Right atrium auricular region (tissue), 2 donors: Measurements from ENCODE around the gene HAX1. TPM values are rescaled to one million over a fixed set of nuclear protein-coding genes. Genes with fewer than 3 reads are reported as not detected.
"Not testable (repeated sequence)": the region's sequence is repeated elsewhere in the genome, so short reads cannot be mapped to it uniquely, and the experiment has no call there.

Experiments
- DNase-seq: peaks from one replicate; pipeline ENCODE4 v3.0.0-alpha.2; 2019; ENCODE audit warnings: low spot score
- H3K27ac ChIP-seq, 2 donors: fragments of 200-600 bp; sonication (generic); 1 replicate in 1 of 2; 2 replicates in 1 of 2; pipeline ENCODE4 v1.5.1; 2016 to 2019
- H3K27me3 ChIP-seq, 2 donors: fragments of 200-600 bp; sonication (generic); one replicate each; pipeline versions ENCODE4 v1.5.1 to v1.6.0; 2017 to 2019
- H3K36me3 ChIP-seq: fragments of 200-600 bp; sonication (generic); one replicate; pipeline ENCODE4 v1.5.1; 2016
- H3K4me1 ChIP-seq, 2 donors: fragments of 200-600 bp; sonication (generic); one replicate each; pipeline versions ENCODE4 v1.5.1 to v1.6.0; 2017 to 2019
- H3K4me3 ChIP-seq, 2 donors: fragments of 200-600 bp; sonication (generic); 1 replicate in 1 of 2; 2 replicates in 1 of 2; pipeline ENCODE4 v1.5.1; 2017 to 2019; ENCODE audit warnings: mild to moderate bottlenecking in 1 of 2, moderate library complexity in 1 of 2
- H3K9me3 ChIP-seq, 2 donors: fragments of 200-600 bp; sonication (generic); one replicate each; pipeline ENCODE4 v1.5.1; 2019
- total RNA-seq, 2 donors: library from RNA; depleted of rRNA; stranded (reverse); fragments of >200 nt; gene quantifications; one replicate each; pipeline ENCODE4 v1.1.0, GENCODE V29; 2016
- TF ChIP-seq, protein P1 (sequence below), 2 donors: fragments of 200-600 bp; sonication (generic); IDR thresholded peaks; one replicate each; pipeline ENCODE4 v1.5.1; 2019; ENCODE audit warnings: antibody characterized with exemption in 2 of 2

HAX1 gene
- total RNA-seq, 2 donors from 2014 or later, result 129 to 168 TPM

GRCh38 chr1:154290921-154291320 lies 18.5 kb downstream of the HAX1 start:
- no peak overlapping the region for H3K4me3 ChIP-seq
- no peaks in the 10 kb centered on the region for H3K36me3 ChIP-seq
- H3K9me3 ChIP-seq, result peaks cover 0 to 24% of the 10 kb centered on the region in 2 donors
- TF ChIP-seq, protein P1, sequence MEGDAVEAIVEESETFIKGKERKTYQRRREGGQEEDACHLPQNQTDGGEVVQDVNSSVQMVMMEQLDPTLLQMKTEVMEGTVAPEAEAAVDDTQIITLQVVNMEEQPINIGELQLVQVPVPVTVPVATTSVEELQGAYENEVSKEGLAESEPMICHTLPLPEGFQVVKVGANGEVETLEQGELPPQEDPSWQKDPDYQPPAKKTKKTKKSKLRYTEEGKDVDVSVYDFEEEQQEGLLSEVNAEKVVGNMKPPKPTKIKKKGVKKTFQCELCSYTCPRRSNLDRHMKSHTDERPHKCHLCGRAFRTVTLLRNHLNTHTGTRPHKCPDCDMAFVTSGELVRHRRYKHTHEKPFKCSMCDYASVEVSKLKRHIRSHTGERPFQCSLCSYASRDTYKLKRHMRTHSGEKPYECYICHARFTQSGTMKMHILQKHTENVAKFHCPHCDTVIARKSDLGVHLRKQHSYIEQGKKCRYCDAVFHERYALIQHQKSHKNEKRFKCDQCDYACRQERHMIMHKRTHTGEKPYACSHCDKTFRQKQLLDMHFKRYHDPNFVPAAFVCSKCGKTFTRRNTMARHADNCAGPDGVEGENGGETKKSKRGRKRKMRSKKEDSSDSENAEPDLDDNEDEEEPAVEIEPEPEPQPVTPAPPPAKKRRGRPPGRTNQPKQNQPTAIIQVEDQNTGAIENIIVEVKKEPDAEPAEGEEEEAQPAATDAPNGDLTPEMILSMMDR (IDR thresholded peaks at IDR 0.05), result no peak
- no peak for DNase-seq
- H3K27ac ChIP-seq, result no peak overlapping the region
- H3K4me1 ChIP-seq, result no peaks in the 10 kb centered on the region
- H3K27me3 ChIP-seq, result no peaks in the 10 kb centered on the region

DNA sequence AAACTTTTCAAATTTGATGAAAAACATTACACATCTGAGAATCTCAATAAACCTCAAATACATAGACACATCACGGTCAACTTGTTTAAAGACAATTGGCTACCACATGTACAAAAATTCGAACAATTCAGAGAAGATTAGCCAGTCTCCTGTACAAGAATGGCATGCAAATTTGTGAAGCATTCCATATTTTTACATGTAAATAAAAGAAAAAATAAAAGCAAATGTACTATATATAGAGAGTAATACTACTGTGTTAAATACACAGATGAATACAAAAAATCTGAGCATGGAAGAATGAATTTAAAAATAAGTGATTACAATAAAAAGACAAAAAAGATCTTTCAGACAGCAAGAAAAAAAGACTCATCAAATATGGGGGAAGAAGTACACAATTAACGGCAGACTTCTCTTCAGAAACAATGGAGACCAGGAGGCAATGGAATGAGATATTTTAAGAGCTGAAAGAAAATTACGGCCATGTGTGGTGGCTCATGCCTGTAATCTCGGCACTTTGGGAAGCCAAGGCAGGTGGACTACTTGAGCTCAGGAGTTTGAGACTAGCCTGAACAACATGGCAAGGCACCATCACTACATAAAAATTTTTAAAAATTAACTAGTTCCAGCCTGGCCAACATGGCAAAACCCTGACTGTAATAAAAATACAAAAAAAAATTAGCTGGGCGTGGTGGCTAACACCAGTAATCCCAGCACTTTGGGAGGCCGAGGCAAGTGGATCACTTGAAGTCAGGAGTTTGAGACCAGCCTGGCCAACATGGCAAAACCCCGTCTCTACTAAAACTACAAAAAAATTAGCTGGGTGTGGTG lies 23.2 kb downstream of the HAX1 start:
- Histone ChIP-seq H3K27ac (no peak overlapping the region), H3K36me3 (no peaks in the 10 kb centered on the region), H3K4me3 (no peak overlapping the region), H3K4me1 (no peaks in the 10 kb centered on the region), H3K27me3 (no peaks in the 10 kb centered on the region), H3K9me3 (peaks cover 0 to 36% of the 10 kb centered on the region in 2 donors)
- no peak for DNase-seq
- TF ChIP-seq, protein P1 (IDR thresholded peaks at IDR 0.05), result no peak

DNA sequence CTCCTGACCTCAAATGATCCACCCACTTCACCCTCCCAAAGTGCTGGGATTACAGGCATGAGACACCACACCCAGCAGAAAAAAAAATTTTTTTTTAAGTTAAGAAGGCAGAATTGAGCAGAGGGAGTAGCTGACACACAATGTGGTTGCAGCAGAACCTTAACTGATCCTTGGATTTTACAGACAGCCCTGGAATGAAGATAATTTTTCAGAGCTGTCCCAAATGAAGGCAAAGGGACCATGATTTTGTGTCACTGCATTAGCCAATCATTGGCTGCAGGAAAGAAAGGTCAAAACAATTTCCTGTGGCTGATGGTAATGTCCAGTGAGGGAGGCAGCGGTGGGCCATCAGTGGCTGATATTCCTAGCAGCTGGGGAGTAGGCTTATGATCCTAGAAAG lies 29.2 kb downstream of the HAX1 start:
- no peaks in the 10 kb centered on the region for H3K36me3 ChIP-seq
- no peak overlapping the region for H3K4me3 ChIP-seq
- H3K27ac ChIP-seq, result no peak overlapping the region
- no peaks in the 10 kb centered on the region for H3K27me3 ChIP-seq
- no peaks in the 10 kb centered on the region for H3K4me1 ChIP-seq
- TF ChIP-seq, protein P1 (IDR thresholded peaks at IDR 0.05), result no peak
- DNase-seq, result no peak
- peaks cover 0 to 6% of the 10 kb centered on the region in 2 donors for H3K9me3 ChIP-seq

- H3K4me3 ChIP-seq, result no peak overlapping the region
- H3K27me3 ChIP-seq, result no peaks in the 10 kb centered on the region
- TF ChIP-seq, protein P1 (IDR thresholded peaks at IDR 0.05), result no peak
- no peak overlapping the region for H3K27ac ChIP-seq
- H3K36me3 ChIP-seq, result no peaks in the 10 kb centered on the region
- no peaks in the 10 kb centered on the region for H3K4me1 ChIP-seq
- H3K9me3 ChIP-seq, result no peaks in the 10 kb centered on the region
- no peak for DNase-seq
These were observed 32.4 kb downstream of the HAX1 start for GRCh38 chr1:154304664-154305337.

DNA sequence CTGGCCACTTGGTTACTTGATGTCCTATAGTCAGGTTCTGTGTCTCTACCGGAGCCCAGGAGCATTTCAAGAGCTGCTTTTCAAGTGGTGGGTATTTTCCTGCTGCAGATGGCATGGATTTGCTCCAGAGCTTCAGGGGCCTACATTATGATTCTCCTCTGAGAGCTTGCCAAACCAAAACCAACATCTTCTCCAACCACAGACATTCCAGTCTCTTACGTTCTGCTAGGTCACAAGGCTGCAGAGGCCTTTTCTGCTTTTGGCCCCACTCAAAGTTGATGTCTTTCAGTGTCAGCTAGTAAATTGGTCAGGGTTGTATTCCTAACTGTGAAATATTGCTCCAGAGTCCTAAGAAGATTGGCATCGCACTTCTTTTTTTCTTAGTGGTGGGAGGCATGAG lies 33.7 kb downstream of the HAX1 start:
- Histone ChIP-seq H3K4me1 (no peaks in the 10 kb centered on the region), H3K4me3 (no peak overlapping the region), H3K9me3 (no peaks in the 10 kb centered on the region), H3K36me3 (no peaks in the 10 kb centered on the region), H3K27me3 (no peaks in the 10 kb centered on the region), H3K27ac (no peak overlapping the region)
- no peak for DNase-seq
- TF ChIP-seq, protein P1 (IDR thresholded peaks at IDR 0.05), result no peak

DNA sequence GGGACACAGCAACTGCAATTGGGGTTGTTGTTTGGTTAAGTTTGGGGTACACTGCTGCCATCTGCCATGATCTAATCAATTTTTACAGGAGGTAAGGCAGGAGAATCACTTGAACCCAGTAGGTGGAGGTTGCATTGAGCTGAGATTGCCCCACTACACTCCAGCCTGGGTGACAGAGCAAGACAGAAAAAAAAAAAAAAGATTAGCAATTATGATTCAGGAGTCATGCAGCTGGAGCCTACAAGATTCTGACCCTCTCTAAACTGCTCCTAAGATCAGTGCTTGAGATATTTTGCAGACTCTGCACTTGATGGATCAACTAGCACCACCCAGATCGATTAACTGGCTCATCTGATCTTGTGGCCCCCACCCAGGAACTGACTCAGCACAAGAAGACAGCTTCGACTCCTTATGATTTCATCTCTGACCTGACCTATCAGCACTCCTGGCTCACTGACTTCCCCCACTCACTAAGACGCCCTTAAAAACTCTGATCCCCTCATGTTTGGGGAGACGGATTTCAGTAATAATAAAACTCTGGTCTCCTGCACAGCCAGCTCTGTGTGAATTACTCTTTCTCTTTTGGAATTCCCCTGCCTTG lies 35.3 kb downstream of the HAX1 start:
- DNase-seq, H3K27ac ChIP-seq: not testable (repeated sequence)

GRCh38 chr1:154309136-154309535 lies 36.7 kb downstream of the HAX1 start:
- not testable (repeated sequence) for H3K4me3 ChIP-seq, H3K4me1 ChIP-seq, H3K9me3 ChIP-seq, DNase-seq, H3K27me3 ChIP-seq, H3K36me3 ChIP-seq, H3K27ac ChIP-seq

More for the DNA sequence above, 35.3 kb downstream of the HAX1 start:
- H3K9me3 ChIP-seq, H3K4me1 ChIP-seq, H3K4me3 ChIP-seq, H3K36me3 ChIP-seq, H3K27me3 ChIP-seq: not testable (repeated sequence)

- H3K27me3 ChIP-seq, DNase-seq, H3K9me3 ChIP-seq, H3K4me1 ChIP-seq, H3K36me3 ChIP-seq, H3K27ac ChIP-seq, H3K4me3 ChIP-seq: not testable (repeated sequence)
These were observed 40.0 kb downstream of the HAX1 start for GRCh38 chr1:154312229-154313065.
